Cardiac septum (tissue), 1 donor: ENCODE results near the gene MRPL54. TPM values are rescaled to one million over a fixed set of nuclear protein-coding genes. Genes with fewer than 3 reads are reported as not detected.
A peak's percentile ranks its signal among the peaks of the same experiment; 100 is the strongest.

Source experiments
- DNase-seq: peaks from one replicate; pipeline ENCODE4 v3.0.0-alpha.2; 2020; ENCODE audit warnings: low spot score
- intact Hi-C: fragments of 100-400 bp; cut with DNase I; formaldehyde crosslinking; loops from one replicate; pipeline ENCODE4 v1.14.0; 2022
- total RNA-seq: library from RNA; stranded (reverse); fragmentation: NEBNext Ultra II Directional; extraction: Animal tissue kit (Norgen Biotek cat#: 25700); gene quantifications from one replicate; pipeline ENCODE4 v1.2.1, GENCODE V29; 2021
- donor health status: DM: no; HTN: no; CAD: no.

MRPL54 gene
- total RNA-seq, 1 donor from 2014 or later: 81.4 TPM

- DNase-seq: no peak
- intact Hi-C loops: no loop called here
Observed at GRCh38 chr19:3781603-3782002, 19.1 kb downstream of the MRPL54 start.

GRCh38 chr19:3782330-3782729 is 19.8 kb downstream of the MRPL54 start:
- no peak for DNase-seq
- intact Hi-C loops: no loop called here

- intact Hi-C loops: no loop called here
- no peak for DNase-seq
Observed at GRCh38 chr19:3782903-3783302, 20.4 kb downstream of the MRPL54 start.

GRCh38 chr19:3783660-3784584 is 21.4 kb downstream of the MRPL54 start:
- intact Hi-C loops: no loop called here
- DNase-seq: no peak

- DNase-seq: no peak
- intact Hi-C loops: no loop called here
Observed at GRCh38 chr19:3784607-3785450, 22.3 kb downstream of the MRPL54 start.

GRCh38 chr19:3785451-3785937 is 23.0 kb downstream of the MRPL54 start:
- intact Hi-C loops: no loop called here
- no peak for DNase-seq

- DNase-seq: no peak
- intact Hi-C loops: no loop called here
Observed at GRCh38 chr19:3785938-3786824, 23.7 kb downstream of the MRPL54 start, which contains the start of gene MATK. TSS of gene MATK (minus strand) at chr19:3786381. CDS start at chr19:3785135, 1,246 bp downstream.

GRCh38 chr19:3788996-3789778 is 26.7 kb downstream of the MRPL54 start:
- DNase-seq: no peak
- intact Hi-C loops: no loop called here

- intact Hi-C loops: no loop called here
- DNase-seq: no peak
Observed at GRCh38 chr19:3790209-3790734, 27.8 kb downstream of the MRPL54 start.

GRCh38 chr19:3790941-3791340 is 28.5 kb downstream of the MRPL54 start:
- DNase-seq: no peak
- intact Hi-C loops: no loop called here

GRCh38 chr19:3792114-3792513 is 29.6 kb downstream of the MRPL54 start:
- intact Hi-C loops: no loop called here
- DNase-seq: no peak

GRCh38 chr19:3793799-3794198 is 31.3 kb downstream of the MRPL54 start:
- intact Hi-C loops: no loop called here
- no peak for DNase-seq

- DNase-seq: no peak
- intact Hi-C loops: no loop called here
Observed at GRCh38 chr19:3796358-3796757, 33.9 kb downstream of the MRPL54 start.

GRCh38 chr19:3798137-3798536 is 35.7 kb downstream of the MRPL54 start:
- intact Hi-C loops: no loop called here
- DNase-seq: no peak

- intact Hi-C loops: no loop called here
- DNase-seq: no peak
Observed at GRCh38 chr19:3800996-3801395, 38.5 kb downstream of the MRPL54 start.

- DNase-seq: peak; percentile 86
- intact Hi-C loops: no loop called here
Observed at GRCh38 chr19:3801412-3802096, 39.1 kb downstream of the MRPL54 start.

GRCh38 chr19:3803114-3803888 is 40.8 kb downstream of the MRPL54 start:
- no peak for DNase-seq
- intact Hi-C loops: no loop called here
